Natural killer cell treated with Interleukin-12 subunit alpha and Interleukin-12 subunit beta and Interleukin-15 and Interleukin-18, amount 100 ng/mL, for 72 hours (primary cell): Measurements from ENCODE around the gene SRRM3. TPM values are rescaled to one million over a fixed set of nuclear protein-coding genes. Genes with fewer than 3 reads are reported as not detected.
"Not testable (repeated sequence)": the region's sequence is repeated elsewhere in the genome, so short reads cannot be mapped to it uniquely, and the experiment has no call there.

Experiments
- ATAC-seq, 2 donors: fragments of 150-1000 bp; cut with Tn5 transposase in 1 of 2; sonication (Bioruptor Pico), chemical (Tn5 transposase) in 1 of 2; 2 replicates each; pipeline ENCODE4 v1.10.0; 2021
- DNase-seq: peaks from one replicate; pipeline ENCODE4 v3.0.0; 2022; ENCODE audit warnings: low spot score
- H3K27ac Mint-ChIP-seq, 2 donors: 1 replicate in 1 of 2; 2 replicates in 1 of 2; pipeline ENCODE4 v1.8.0; 2022; ENCODE audit warnings: mixed read lengths in 2 of 2, mild to moderate bottlenecking in 1 of 2, moderate library complexity in 1 of 2
- H3K27me3 Mint-ChIP-seq, 2 donors: 1 replicate in 1 of 2; 2 replicates in 1 of 2; pipeline ENCODE4 v1.8.0; 2022; ENCODE audit warnings: mixed read lengths in 2 of 2
- H3K36me3 Mint-ChIP-seq: one replicate; pipeline ENCODE4 v1.8.0; 2022; ENCODE audit warnings: mixed read lengths
- H3K4me1 Mint-ChIP-seq, 2 donors: 1 replicate in 1 of 2; 2 replicates in 1 of 2; pipeline ENCODE4 v1.8.0; 2022; ENCODE audit warnings: low read depth in 2 of 2, mixed read lengths in 2 of 2, mild to moderate bottlenecking in 1 of 2
- H3K4me3 Mint-ChIP-seq: one replicate; pipeline ENCODE4 v1.8.0; 2022; ENCODE audit warnings: mixed read lengths
- H3K9me3 Mint-ChIP-seq: 2 replicates; pipeline ENCODE4 v1.8.0; 2022; ENCODE audit warnings: mixed read lengths
- total RNA-seq, 2 donors: library from RNA; stranded (reverse); gene quantifications; one replicate each; pipeline ENCODE4 v1.2.3, GENCODE V29; 2022

The SRRM3 gene
- total RNA-seq, 2 donors from 2014 or later = not detected

DNA sequence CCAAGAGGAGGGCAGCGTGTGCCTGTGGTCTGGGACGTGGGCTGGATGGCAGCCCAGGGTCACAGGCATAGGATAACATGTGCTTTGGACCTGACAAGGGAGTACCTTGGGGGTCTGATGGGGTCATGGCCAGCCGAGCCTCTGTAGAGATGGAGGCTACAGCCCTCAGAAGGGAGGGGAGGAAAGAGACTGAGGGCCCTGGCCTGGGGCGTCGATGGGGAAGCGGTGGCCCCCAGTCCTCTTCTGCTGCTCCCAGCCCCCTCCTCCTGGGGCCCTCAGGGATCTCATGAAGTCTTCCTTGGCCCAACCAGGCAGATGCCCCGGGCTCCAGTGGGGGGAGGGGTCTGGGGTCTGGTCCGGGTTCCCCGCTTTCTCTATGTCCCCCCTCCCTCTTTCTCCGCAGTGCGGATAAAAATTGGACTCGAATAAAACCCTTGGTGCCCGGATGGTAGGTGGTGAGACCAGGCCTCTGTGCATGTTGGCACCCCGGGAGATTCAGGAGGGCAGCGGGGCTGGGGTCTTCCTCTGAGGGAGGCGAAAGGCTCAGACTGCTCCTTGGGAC lies 85.2 kb downstream of the SRRM3 start:
- peaks cover 20% of the 10 kb centered on the region in 2 donors for H3K27me3 Mint-ChIP-seq
- H3K36me3 Mint-ChIP-seq = no peaks in the 10 kb centered on the region
- H3K4me3 Mint-ChIP-seq = no peak overlapping the region
- H3K4me1 Mint-ChIP-seq = peaks cover 6 to 9% of the 10 kb centered on the region in 2 donors
- DNase-seq (no peak), ATAC-seq (no peak)
- H3K9me3 Mint-ChIP-seq = no peaks in the 10 kb centered on the region
- no peak overlapping the region for H3K27ac Mint-ChIP-seq

- not testable (repeated sequence) for H3K4me3 Mint-ChIP-seq, H3K36me3 Mint-ChIP-seq, H3K9me3 Mint-ChIP-seq, DNase-seq, H3K27me3 Mint-ChIP-seq, ATAC-seq, H3K4me1 Mint-ChIP-seq
- H3K27ac Mint-ChIP-seq = peak overlapping the region; percentile 43 to 46
Observed at GRCh38 chr7:76290847-76291350, 89.2 kb downstream of the SRRM3 start.

GRCh38 chr7:76291351-76292212 lies 89.9 kb downstream of the SRRM3 start:
- Mint-ChIP-seq H3K4me1 (peaks cover 6 to 8% of the 10 kb centered on the region in 2 donors), H3K36me3 (no peaks in the 10 kb centered on the region), H3K9me3 (no peaks in the 10 kb centered on the region), H3K4me3 (peak overlapping the region; percentile 14), H3K27ac (peak overlapping the region; percentile 43 to 46), H3K27me3 (peaks cover 7% of the 10 kb centered on the region in 2 donors)
- peak; percentile 86 for DNase-seq
- ATAC-seq = peak; percentile 87 to 90

DNA sequence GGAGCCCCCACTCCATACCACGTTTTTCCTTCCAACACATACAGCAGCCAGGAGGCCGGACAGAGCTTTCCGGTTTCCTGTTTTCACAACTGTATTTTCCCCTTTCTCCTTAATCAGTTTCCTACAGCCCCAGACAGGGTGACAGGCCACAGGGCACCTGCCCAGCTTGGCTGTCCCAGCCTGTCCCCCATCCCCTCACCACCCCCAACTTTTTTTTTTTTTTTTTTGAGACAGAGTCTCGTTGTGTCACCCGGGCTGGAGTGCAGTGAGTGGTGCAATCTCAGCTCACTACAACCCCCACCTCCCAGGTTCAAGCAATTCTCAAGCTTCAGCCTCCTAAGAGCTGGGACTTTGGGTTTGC lies 90.5 kb downstream of the SRRM3 start:
- DNase-seq (no peak), ATAC-seq (no peak)
- Mint-ChIP-seq H3K4me1 (peaks cover 6 to 8% of the 10 kb centered on the region in 2 donors), H3K27ac (no peak overlapping the region), H3K27me3 (peaks cover 7% of the 10 kb centered on the region in 2 donors), H3K36me3 (no peaks in the 10 kb centered on the region), H3K9me3 (no peaks in the 10 kb centered on the region), H3K4me3 (no peak overlapping the region)

GRCh38 chr7:76292911-76293310 lies 91.2 kb downstream of the SRRM3 start:
- not testable (repeated sequence) for ATAC-seq, H3K27ac Mint-ChIP-seq, H3K4me3 Mint-ChIP-seq, H3K9me3 Mint-ChIP-seq, DNase-seq, H3K4me1 Mint-ChIP-seq, H3K36me3 Mint-ChIP-seq, H3K27me3 Mint-ChIP-seq

DNA sequence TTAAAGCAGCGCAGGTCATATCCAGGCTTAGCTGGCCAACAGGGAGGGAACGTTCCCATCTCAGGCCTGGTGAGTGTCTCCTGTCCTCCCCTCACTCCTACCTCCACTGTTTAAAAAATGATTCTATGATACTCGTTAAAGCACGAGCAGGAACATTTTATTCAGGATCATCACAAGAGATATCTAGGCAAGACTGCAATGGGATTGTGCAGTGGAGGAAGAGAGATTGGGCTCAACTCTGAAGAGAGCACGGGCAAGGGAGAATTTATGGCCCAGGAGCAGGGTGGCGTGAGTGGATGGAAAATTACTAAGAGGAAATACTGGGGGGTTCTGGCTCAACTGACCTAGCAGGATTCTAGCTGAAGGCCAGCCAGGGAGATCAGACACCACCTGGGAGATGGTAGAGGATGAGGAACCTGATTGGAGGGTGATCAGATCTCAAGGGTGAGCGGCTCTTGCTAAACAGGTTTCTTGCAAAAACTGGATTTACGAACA lies 91.8 kb downstream of the SRRM3 start:
- no peaks in the 10 kb centered on the region for H3K9me3 Mint-ChIP-seq
- DNase-seq (no peak), ATAC-seq (no peak)
- H3K4me1 Mint-ChIP-seq = peaks cover 6 to 8% of the 10 kb centered on the region in 2 donors
- H3K36me3 Mint-ChIP-seq = no peaks in the 10 kb centered on the region
- no peak overlapping the region for H3K27ac Mint-ChIP-seq
- H3K4me3 Mint-ChIP-seq = no peak overlapping the region
- H3K27me3 Mint-ChIP-seq = peaks cover 7% of the 10 kb centered on the region in 2 donors

DNA sequence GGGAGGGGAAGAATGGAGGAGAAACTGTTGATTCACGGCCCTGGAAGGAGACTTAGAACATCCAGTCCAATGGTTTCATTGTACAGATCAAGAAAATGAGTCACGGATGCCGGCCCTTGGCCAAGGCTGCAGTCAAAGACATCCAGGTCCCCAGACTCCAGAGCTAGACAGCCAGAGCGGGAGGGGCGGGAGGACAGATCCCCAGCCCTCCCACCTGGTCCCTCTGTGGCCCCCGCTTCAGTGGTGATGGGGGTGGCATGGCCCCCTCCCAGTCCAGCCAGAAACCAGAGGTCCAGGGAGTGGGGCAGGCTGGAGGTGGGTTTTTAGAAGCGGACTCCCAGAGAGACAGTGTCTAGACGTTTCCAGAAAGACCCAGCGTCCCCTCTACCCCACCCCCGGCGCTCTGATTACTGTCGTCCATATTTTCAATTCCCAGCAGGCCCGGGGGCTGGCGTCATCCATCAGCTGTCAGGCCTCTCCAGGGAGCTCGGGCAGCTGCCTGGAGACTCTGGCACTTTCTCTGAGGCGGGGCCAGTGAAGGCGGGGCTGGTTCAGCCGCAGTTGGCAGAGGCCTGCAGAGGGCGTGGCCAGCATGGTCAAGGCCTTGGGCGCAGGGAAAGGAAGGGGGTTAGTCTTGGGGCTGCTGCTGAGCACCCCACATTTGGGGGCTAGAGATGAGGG lies 92.8 kb downstream of the SRRM3 start:
- peaks cover 6 to 8% of the 10 kb centered on the region in 2 donors for H3K4me1 Mint-ChIP-seq
- H3K27me3 Mint-ChIP-seq = peaks cover 7% of the 10 kb centered on the region in 2 donors
- no peak for DNase-seq
- H3K27ac Mint-ChIP-seq = no peak overlapping the region
- no peaks in the 10 kb centered on the region for H3K9me3 Mint-ChIP-seq
- H3K36me3 Mint-ChIP-seq = no peaks in the 10 kb centered on the region
- H3K4me3 Mint-ChIP-seq = no peak overlapping the region
- peak in 1 of 2 donors; percentile 31 for ATAC-seq

- peaks cover under 1 to 3% of the 10 kb centered on the region in 2 donors for H3K4me1 Mint-ChIP-seq
- H3K36me3 Mint-ChIP-seq = no peaks in the 10 kb centered on the region
- ATAC-seq (peak in 1 of 2 donors; percentile 24), DNase-seq (no peak)
- no peak overlapping the region for H3K4me3 Mint-ChIP-seq
- H3K9me3 Mint-ChIP-seq = no peaks in the 10 kb centered on the region
- H3K27ac Mint-ChIP-seq = no peak overlapping the region
- H3K27me3 Mint-ChIP-seq = peaks cover 5 to 7% of the 10 kb centered on the region in 2 donors
Observed at GRCh38 chr7:76296743-76297740, 95.3 kb downstream of the SRRM3 start.

GRCh38 chr7:76300166-76300731 lies 98.6 kb downstream of the SRRM3 start:
- no peak overlapping the region for H3K4me3 Mint-ChIP-seq
- no peaks in the 10 kb centered on the region for H3K9me3 Mint-ChIP-seq
- DNase-seq (no peak), ATAC-seq (no peak)
- H3K27me3 Mint-ChIP-seq = peaks cover 0 to 2% of the 10 kb centered on the region in 2 donors
- no peaks in the 10 kb centered on the region for H3K36me3 Mint-ChIP-seq
- H3K4me1 Mint-ChIP-seq = peaks cover 5 to 10% of the 10 kb centered on the region in 2 donors
- no peak overlapping the region for H3K27ac Mint-ChIP-seq

DNA sequence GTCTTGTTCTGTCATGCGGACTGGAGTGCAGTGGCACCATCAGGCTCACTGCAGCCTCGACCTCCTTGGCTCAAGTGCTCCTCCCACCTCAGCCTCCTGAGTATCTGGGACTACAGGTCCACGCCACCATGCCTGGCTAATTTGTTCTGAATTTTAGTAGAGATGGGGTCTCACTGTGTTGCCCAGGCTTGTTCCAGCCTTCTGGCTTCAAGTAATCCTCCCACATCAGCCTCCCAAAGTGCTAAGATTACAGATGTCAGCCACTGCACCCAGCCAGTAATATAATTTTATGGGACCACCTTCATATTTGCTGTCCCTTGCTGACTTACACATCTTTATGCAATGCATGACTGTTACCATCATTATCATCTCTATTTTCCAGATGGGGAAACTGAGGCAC lies 99.3 kb downstream of the SRRM3 start:
- Mint-ChIP-seq H3K9me3 (no peaks in the 10 kb centered on the region), H3K4me3 (no peak overlapping the region), H3K36me3 (no peaks in the 10 kb centered on the region), H3K4me1 (peaks cover 5 to 10% of the 10 kb centered on the region in 2 donors), H3K27ac (no peak overlapping the region), H3K27me3 (peaks cover 0 to 2% of the 10 kb centered on the region in 2 donors)
- ATAC-seq (no peak), DNase-seq (no peak)

GRCh38 chr7:76302347-76303201 lies 100.9 kb downstream of the SRRM3 start, which contains the start of gene HSPB1:
HSPB1 (plus strand) TSS chr7:76302673; CDS start chr7:76302713, 40 bp downstream.
- peak; percentile 64 to 66 for ATAC-seq
- H3K9me3 Mint-ChIP-seq = no peaks in the 10 kb centered on the region
- H3K27me3 Mint-ChIP-seq = peaks cover 0 to 2% of the 10 kb centered on the region in 2 donors

More at GRCh38 chr7:76302347-76303201, 100.9 kb downstream of the SRRM3 start, which contains the start of gene HSPB1:
- H3K36me3 Mint-ChIP-seq = no peaks in the 10 kb centered on the region
- peaks cover 5 to 10% of the 10 kb centered on the region in 2 donors for H3K4me1 Mint-ChIP-seq
- H3K27ac Mint-ChIP-seq = peak within 1 kb of the TSS; percentile 66 to 81
- no peak for DNase-seq
- H3K4me3 Mint-ChIP-seq = peak within 1 kb of the TSS; percentile 79
